ENCODE data around the gene ASXL3.

- TF ChIP-seq CTCF (IDR thresholded peaks at IDR 0.05; ENCODE audit: low read depth, low read length, poor library complexity, severe bottlenecking) (no peak), EZH2phosphoT487 (IDR thresholded peaks at IDR 0.05; ENCODE audit: borderline replicate concordance, low read length) (no peak)
Measured at GRCh38 chr18:33712719-33713118, 134.7 kb downstream of the ASXL3 start.

Measured in DOHH2 (cell line).